Raji (cell line): ENCODE measurements around the gene SUPT20HL1.

Experiments
- POLR2A ChIP-seq: IDR thresholded peaks from 2 replicates; pipeline ENCODE4 v1.6.1; 2011; ENCODE audit warnings: low read depth, low read length, control low read depth; ENCODE audit not compliant: insufficient read depth

The SUPT20HL1 gene

GRCh38 chrX:24395775-24396174 lies 35.3 kb downstream of the SUPT20HL1 start:
- TF ChIP-seq POLR2A = no peak

- no peak for TF ChIP-seq POLR2A
Observed at GRCh38 chrX:24396236-24396930, 35.9 kb downstream of the SUPT20HL1 start.

- no peak for TF ChIP-seq POLR2A
Observed at GRCh38 chrX:24396931-24397279, 36.5 kb downstream of the SUPT20HL1 start.

GRCh38 chrX:24398766-24399165 lies 38.3 kb downstream of the SUPT20HL1 start:
- no peak for TF ChIP-seq POLR2A

GRCh38 chrX:24399550-24399949 lies 39.1 kb downstream of the SUPT20HL1 start:
- no peak for TF ChIP-seq POLR2A

- no peak for TF ChIP-seq POLR2A
Observed at GRCh38 chrX:24405959-24406358, 45.5 kb downstream of the SUPT20HL1 start.
